ENCODE results near the gene TMEM119.
"Not testable (repeated sequence)": the region's sequence is repeated elsewhere in the genome, so short reads cannot be mapped to it uniquely, and the experiment has no call there.

Gene TMEM119

DNA sequence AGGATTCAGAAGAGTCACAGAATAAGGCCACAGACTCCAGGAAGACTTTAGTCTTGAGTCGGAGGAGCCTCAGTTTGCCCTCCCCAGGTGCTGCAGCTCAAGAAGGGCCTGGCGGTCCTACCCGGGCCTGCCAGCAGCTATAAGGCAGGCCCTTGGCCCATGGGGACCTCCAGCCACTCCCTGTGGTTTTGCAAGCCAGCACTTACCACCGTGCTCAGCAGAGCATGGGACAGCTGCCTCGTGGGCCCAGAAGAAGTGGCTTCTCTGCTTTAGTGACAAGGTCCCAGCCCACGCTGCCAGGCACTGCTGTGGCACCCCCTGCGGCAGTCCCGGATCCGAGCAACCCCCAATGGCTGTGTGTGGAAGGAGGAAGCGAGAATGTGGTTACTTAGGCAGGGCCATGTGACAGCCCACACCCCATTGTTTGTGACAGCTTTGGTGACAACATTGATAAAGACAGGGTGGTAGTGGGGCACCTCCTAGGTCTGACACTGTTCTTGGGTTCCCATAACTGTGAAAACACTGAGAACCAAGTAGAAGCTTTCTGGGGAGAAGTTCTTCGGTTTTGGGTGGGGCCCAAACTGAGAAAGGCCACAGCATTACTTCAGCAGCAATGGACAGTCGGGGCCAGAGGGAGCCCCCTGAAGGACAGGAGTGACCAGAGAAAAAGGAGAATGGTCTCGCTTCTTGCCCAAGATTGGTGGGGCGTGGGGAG is 35.8 kb upstream of the TMEM119 start, which contains the start of gene SELPLG:
Gene SELPLG, minus strand, starts transcription at position 361 of the 715 bp plus-strand sequence. CDS start 9,587 bp downstream, outside the sequence.
- peak; percentile 95 for DNase-seq

DNA sequence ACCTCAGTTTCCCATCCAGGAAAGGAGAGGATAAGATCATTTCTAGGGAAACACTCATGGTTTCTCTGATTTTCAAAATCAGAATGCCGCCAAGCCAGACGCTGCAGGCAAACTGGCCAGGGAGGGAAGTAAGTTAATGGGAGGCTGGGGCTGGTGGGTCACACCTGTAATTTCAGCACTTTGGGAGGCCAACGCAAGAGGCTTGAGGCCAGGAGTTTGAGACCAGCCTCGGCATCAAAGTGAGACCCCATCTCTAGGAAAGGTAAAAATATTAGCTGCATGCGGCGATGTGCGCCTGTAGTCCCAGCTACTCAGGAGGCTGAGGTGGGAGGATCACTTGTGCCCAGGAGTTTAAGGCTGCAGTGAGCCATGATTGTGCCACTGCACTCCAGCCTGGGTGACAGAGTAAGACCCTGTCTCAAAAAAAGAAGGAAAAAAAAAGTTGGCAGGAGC is 35.2 kb upstream of the TMEM119 start:
- DNase-seq = no peak

- not testable (repeated sequence) for DNase-seq
Observed at GRCh38 chr12:108631261-108631660, 33.4 kb upstream of the TMEM119 start.

DNA sequence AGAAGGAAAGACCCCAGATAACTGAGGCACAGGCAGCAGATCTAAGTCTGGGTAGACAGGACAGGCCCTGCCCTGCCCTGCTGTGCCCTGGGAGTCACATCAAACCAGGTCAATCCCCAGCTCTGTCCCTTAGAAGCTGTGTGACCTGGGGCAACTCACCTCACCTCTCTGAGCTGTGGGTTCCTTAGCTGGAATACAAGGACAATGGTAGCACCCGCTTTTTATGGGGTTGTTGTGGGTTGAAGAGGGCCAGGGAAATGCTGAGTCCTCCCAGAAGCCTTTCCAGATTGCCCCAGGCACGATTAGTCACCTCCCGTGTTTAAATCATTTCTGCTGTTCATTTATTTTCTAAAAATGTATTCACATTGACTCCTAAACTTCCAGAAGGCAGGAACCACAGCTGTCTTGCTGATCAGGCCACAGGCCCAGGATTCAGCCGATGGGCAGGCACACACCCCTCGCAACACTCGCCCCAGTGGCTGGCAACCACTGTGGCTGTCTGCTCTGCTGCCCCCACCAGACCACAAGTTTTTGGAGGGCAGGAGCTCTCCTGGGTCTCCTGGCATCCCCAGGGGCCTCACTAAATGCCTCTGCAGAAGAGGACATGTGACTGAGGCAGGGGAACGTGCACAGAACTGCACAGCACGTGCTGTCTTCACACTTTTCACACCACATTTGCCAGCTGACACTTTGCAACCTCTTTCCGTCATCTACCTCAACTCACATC is 32.8 kb upstream of the TMEM119 start:
- DNase-seq = no peak

DNA sequence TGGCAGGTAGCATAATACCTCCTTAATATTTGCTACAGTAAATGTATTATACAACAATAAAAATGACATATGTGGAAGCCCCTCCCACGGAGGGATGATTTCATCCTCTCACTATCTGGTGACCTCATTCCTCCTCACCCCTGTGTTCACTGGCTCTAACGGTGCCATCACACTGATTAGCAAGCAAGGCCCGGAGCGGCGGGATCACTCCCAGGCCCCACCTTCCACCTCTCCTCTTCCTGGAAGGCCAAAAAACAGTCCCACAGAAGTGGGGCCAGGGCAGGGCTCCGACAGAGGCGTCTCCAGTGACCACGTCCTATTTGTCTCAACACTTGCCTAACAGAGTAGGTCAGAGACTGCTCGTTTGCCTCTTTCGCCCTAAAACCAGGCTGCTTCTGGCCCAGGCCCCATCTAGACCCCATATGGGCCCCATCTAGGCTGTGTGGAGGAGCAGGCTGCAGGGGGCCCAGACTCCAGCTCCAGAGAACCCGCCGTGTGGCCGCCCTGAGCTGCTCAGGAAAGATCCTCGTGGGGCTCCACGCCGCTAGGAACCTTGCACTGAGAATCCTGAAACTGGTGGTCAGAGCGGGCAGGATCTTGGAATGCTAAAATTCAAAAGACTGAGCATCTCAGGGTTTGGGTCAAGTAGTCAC is 32.1 kb upstream of the TMEM119 start:
- peak; percentile 94 for DNase-seq

- no peak for DNase-seq
Observed at GRCh38 chr12:108629151-108629550, 31.3 kb upstream of the TMEM119 start.

DNA sequence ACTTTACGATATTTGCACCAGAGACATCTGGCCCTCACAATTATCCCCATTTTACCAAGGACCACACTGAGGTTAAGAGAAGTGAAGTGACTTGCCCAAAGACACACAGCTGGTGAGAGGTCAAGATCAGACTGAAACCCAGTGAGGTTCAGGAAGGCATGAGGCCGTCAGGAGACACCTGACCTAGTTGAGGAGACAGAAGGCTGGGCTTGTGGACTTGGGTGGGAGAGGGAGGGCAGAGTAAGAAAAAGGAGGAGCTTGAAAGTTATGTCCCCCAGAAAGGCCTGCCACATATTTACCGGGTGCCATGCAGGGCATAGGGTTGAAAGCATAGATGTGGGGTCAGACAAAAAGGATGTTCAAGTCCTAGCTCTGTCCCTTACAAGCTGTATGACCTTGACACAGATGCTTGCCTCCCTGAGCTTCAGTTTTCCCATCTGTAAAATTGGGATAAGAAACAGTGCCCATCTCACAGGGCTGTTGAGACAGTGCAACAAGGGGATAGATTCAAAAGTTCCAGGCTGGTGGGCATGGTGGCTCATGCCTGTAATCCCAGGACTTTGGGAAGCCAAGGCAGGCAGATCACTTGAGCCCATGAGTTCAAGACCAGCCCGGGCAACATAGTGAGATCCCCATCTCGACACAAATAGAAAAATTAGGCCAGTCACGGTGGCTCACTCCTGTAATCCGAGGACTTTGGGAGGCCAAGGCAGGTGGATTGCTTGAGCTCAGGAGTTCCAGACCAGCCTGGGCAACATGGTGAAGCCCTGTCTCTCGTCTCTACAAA is 29.4 kb upstream of the TMEM119 start:
- DNase-seq = no peak

- no peak for DNase-seq
Observed at GRCh38 chr12:108625228-108625627, 27.3 kb upstream of the TMEM119 start.

DNA sequence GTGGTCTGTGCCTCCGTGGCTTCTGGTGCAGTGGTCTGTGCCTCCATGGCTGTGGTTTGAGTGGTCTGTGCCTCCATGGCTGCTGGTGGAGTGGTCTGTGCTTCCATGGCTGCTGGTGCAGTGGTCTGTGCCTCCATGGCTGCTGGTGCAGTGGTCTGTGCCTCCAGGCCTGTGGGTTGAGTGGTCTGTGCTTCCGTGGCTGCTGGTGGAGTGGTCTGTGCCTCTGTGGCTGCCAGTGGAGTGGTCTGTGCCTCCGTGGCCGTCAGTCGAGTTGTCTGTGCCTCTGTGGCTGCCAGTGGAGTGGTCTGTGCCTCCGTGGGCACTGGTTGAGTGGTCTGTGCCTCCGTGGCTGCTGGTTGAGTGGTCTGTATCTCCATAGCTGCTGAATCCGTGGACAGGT is 25.7 kb upstream of the TMEM119 start:
- DNase-seq = no peak

GRCh38 chr12:108622921-108623514 is 25.1 kb upstream of the TMEM119 start:
- DNase-seq = no peak

- no peak for DNase-seq
Observed at GRCh38 chr12:108622421-108622820, 24.5 kb upstream of the TMEM119 start.

DNA sequence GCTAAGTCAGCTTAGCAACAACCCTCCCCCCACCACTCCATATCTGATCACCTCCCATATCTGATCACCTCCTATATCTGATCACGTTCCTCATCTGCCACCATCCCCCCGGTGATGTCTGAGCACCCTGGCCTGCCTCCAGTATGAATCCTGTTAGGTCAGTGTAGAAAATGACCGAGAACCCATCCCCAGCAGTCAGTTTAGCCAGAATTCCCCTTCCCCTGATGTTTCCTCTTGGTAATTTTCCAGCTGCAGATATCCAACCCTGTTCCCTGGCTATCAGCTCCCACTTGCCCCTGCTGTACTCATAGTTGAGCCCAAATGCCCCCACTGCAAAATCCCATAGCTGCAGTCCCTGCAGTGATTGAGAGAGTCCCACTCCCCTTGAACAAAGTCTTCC is 23.3 kb upstream of the TMEM119 start:
- no peak for DNase-seq

GRCh38 chr12:108620236-108620879 is 22.5 kb upstream of the TMEM119 start:
- DNase-seq = no peak

- DNase-seq = no peak
Observed at GRCh38 chr12:108619369-108620160, 21.7 kb upstream of the TMEM119 start.

DNA sequence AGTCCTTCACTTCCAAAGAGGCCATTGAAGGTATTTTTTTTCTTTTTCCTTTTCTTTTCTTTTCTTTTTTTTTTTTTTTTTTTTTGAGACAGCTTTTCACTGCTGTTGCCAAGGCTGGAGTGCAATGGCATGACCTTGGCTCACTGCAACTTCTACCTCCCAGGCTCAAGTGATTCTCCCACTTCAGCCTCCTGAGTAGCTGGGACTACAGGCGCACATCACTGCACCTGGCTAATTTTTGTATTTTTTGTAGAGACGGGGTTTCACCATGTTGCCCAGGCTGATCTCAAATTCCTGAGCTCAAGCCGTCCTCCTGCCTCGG is 21.0 kb upstream of the TMEM119 start:
- DNase-seq = not testable (repeated sequence)

GRCh38 chr12:108618079-108618952 is 20.4 kb upstream of the TMEM119 start:
- peak; percentile 78 for DNase-seq

DNA sequence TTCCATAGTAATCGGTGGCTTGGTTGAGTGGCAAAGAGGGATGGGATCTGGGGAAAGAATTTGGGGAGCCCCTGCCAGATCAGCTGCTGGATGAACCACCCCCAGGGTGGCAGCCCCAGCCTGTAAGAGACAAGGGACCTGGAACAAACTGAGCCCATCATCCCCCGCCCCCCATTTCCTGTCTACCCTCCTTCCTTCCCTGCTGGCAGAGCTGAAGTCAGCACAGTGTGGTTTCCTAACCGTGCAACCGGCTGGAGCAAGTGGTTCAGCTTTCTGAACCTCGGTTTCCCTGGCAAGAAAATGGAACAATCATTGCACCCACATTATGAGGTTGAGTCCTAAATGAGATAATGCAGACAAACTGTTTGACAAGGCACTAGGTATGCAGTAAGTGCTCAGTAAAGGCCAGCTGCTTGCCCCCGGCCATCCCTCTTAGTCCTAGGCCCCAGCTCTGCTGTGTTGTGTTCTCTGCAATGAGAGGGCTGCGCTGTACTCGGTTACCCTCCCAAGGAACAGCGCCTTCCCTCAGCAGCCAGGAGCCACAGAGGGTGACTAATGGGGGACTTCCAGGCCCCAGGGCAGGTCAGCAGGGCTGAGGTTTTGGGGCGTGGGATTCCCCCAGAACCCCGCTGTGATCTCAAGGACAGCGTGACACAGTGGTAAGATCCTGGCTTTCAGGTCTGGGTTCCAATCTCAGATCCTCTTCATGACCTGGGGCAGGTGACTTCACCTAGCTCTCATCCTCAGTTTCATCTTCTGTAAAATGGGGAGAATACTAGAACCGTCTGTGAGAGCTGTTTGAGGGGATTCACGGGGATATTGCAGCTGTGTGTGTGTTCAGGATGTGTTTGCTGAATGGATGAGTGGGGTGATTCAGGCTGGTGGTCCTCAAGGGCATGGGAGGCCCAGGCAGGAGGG is 19.3 kb upstream of the TMEM119 start:
- no peak for DNase-seq

GRCh38 chr12:108616359-108616758 is 18.5 kb upstream of the TMEM119 start:
- no peak for DNase-seq

- no peak for DNase-seq
Observed at GRCh38 chr12:108615918-108616317, 18.0 kb upstream of the TMEM119 start.

Data from hematopoietic multipotent progenitor cell treated with erythropoietin and hydrocortisone succinate and interleukin-3 and kit ligand, for 8 days (in vitro differentiated cells).